ENCODE data around the gene ASTN2.

ASTN2 gene

DNA sequence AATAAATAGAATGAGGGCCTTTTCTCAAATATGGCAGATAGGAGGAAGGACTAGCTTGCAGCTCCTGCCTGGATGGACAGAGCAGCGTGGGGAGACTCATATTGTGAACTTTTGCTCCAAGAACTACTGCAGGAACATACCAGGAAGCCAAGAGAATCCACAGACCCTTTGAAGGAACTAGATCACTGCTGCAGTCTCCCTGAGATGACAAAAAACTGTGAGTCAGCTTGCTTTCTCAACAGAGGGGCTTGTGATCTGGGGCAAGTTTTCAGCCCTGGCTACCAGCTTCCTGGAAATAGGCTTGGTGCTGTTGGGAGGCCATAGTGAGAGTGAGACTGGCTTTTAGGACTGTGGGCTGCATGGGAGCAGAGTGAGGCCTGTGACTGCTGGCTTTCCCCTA lies 898.4 kb downstream of the ASTN2 start:
- TF ChIP-seq FOXP2 (optimal IDR thresholded peaks at IDR 0.05; ENCODE audit: borderline replicate concordance, extremely low read depth, extremely low read length, insufficient read depth) = no peak

DNA sequence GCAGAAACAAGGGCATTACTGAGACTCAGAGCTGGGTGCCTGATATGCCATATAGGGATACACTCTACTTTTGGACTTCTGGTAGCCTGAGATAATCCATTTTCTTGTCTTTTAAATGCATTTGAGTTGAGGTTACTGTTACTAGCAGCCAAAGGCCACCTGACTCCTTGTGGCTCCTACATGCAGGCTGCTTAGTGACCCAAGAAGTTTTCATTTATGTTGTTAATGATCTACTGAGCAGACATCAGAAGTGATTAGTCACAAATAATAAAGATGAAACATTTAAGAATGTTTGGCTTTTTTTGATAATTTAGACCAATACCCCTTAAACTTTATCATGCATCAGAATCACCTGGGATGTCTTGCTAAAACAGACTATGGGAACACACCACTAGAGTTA lies 899.3 kb downstream of the ASTN2 start:
- TF ChIP-seq, protein P1, sequence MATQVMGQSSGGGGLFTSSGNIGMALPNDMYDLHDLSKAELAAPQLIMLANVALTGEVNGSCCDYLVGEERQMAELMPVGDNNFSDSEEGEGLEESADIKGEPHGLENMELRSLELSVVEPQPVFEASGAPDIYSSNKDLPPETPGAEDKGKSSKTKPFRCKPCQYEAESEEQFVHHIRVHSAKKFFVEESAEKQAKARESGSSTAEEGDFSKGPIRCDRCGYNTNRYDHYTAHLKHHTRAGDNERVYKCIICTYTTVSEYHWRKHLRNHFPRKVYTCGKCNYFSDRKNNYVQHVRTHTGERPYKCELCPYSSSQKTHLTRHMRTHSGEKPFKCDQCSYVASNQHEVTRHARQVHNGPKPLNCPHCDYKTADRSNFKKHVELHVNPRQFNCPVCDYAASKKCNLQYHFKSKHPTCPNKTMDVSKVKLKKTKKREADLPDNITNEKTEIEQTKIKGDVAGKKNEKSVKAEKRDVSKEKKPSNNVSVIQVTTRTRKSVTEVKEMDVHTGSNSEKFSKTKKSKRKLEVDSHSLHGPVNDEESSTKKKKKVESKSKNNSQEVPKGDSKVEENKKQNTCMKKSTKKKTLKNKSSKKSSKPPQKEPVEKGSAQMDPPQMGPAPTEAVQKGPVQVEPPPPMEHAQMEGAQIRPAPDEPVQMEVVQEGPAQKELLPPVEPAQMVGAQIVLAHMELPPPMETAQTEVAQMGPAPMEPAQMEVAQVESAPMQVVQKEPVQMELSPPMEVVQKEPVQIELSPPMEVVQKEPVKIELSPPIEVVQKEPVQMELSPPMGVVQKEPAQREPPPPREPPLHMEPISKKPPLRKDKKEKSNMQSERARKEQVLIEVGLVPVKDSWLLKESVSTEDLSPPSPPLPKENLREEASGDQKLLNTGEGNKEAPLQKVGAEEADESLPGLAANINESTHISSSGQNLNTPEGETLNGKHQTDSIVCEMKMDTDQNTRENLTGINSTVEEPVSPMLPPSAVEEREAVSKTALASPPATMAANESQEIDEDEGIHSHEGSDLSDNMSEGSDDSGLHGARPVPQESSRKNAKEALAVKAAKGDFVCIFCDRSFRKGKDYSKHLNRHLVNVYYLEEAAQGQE (IDR thresholded peaks at IDR 0.05; ENCODE audit: insufficient read depth in 1 of 2, low read depth in 2 of 2, low read length in 2 of 2) = no peak
- TF ChIP-seq TAF1 (IDR thresholded peaks at IDR 0.05; ENCODE audit: borderline replicate concordance, insufficient read depth, low read length) (no peak), FOXP2 (optimal IDR thresholded peaks at IDR 0.05; ENCODE audit: borderline replicate concordance, extremely low read depth, extremely low read length, insufficient read depth) (no peak), POLR2AphosphoS5 (IDR thresholded peaks at IDR 0.05; ENCODE audit: low read depth, low read length) (no peak)

DNA sequence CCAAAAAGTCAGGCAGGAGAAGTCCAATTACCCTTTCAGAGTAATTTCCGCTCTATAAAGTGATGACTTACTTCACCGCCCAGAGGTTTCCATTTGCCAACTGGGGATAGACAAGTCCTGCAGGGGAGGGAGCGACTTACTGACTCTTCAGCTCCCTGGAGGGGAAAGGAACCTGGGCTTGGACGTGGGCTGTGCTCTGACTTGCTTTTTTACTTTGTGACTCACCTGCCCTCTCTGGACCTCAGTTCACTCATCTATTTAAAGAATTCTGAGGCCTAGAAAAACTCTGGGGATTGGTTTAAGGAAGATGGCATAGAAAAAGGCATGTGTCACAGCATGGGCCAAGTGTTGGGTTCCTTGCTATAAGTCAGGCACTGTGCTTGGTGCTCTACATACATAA lies 908.2 kb downstream of the ASTN2 start:
- no peak for TF ChIP-seq POLR2AphosphoS5 (IDR thresholded peaks at IDR 0.05; ENCODE audit: low read depth, low read length)
- TF ChIP-seq SIN3A (IDR thresholded peaks at IDR 0.05; ENCODE audit: borderline replicate concordance, insufficient read depth, low read length) = no peak
- no peak for TF ChIP-seq FOXP2 (optimal IDR thresholded peaks at IDR 0.05; ENCODE audit: borderline replicate concordance, extremely low read depth, extremely low read length, insufficient read depth)
- TF ChIP-seq, protein P1 (IDR thresholded peaks at IDR 0.05; ENCODE audit: insufficient read depth in 1 of 2, low read depth in 2 of 2, low read length in 2 of 2) = no peak
- no peak for TF ChIP-seq TAF1 (IDR thresholded peaks at IDR 0.05; ENCODE audit: borderline replicate concordance, insufficient read depth, low read length)

DNA sequence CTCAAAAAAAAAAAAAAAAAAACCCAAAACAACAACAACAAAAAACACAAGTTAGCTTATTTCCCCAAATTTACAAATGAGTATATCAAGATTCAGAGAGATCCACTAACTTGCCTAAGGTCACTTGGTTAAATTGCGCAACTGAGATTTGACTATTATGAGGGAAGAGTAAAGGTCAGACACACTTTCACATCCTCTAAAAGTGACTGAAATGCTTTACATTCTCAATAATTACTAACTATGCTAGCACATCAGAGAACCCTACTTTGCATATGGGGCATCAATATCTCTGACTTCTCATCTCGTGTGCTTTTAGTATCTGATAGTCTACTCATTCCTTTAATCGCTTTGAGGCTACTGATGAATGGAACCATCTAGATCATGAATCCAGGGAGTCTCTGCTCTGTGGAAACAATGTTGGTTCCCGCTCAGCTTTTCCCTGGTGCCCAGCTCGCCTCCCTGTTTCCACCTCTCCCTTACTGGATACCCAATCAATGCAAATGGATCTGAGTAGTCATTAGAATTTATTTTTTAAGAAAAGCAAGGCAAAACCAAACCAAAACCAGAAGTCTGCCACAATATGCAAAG lies 909.9 kb downstream of the ASTN2 start:
- TF ChIP-seq SIN3A (IDR thresholded peaks at IDR 0.05; ENCODE audit: borderline replicate concordance, insufficient read depth, low read length) = no peak
- TF ChIP-seq FOXP2 (optimal IDR thresholded peaks at IDR 0.05; ENCODE audit: borderline replicate concordance, extremely low read depth, extremely low read length, insufficient read depth) = no peak
- no peak for TF ChIP-seq POLR2AphosphoS5 (IDR thresholded peaks at IDR 0.05; ENCODE audit: low read depth, low read length)
- TF ChIP-seq, protein P1 (IDR thresholded peaks at IDR 0.05; ENCODE audit: insufficient read depth in 1 of 2, low read depth in 2 of 2, low read length in 2 of 2) = no peak
- TF ChIP-seq TAF1 (IDR thresholded peaks at IDR 0.05; ENCODE audit: borderline replicate concordance, insufficient read depth, low read length) = no peak

DNA sequence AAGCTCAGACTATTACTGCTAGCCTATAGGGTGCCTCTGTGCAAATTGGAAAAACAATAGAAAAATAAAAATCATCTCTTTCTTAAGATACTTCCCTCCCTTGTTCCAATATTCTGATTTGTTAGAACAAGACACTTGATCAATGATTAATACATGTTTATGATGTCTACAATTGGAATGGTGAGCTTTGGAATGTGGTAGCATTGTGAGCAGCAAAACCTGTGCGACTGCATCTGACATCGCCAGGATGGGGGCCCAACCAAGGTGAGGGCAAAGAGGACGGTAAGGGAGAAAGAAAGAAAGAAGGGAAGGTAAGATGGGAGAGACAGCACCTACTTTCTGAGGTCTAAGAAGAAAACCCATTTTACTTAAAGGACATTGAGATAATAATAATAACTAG lies 910.8 kb downstream of the ASTN2 start:
- TF ChIP-seq POLR2AphosphoS5 (IDR thresholded peaks at IDR 0.05; ENCODE audit: low read depth, low read length) (no peak), SIN3A (IDR thresholded peaks at IDR 0.05; ENCODE audit: borderline replicate concordance, insufficient read depth, low read length) (no peak), TAF1 (IDR thresholded peaks at IDR 0.05; ENCODE audit: borderline replicate concordance, insufficient read depth, low read length) (no peak), FOXP2 (optimal IDR thresholded peaks at IDR 0.05; ENCODE audit: borderline replicate concordance, extremely low read depth, extremely low read length, insufficient read depth) (no peak)
- TF ChIP-seq, protein P1 (IDR thresholded peaks at IDR 0.05; ENCODE audit: insufficient read depth in 1 of 2, low read depth in 2 of 2, low read length in 2 of 2) = no peak

All from PFSK-1 (cell line).